Measurements from ENCODE around the gene TFAM. TPM values are rescaled to one million over a fixed set of nuclear protein-coding genes. Genes with fewer than 3 reads are reported as not detected.

Gene TFAM
- total and polyA plus RNA-seq, 2 of the 8 experiments (the other 6 are each of a cell fraction or from before 2014, with no cell fraction given) = 29.3 to 97.3 TPM

- 100% methylated on average over 2 of the region's 2 CpGs; no CpG with 5 or more reads in 1 of the 2 experiments for WGBS, 2 experiments (ENCODE audit: extremely low coverage in 1 of 2, insufficient coverage in 1 of 2, insufficient read length in 1 of 2, insufficient replicate concordance in 2 of 2, low coverage in 1 of 2, low lambda C conversion rate in 2 of 2, missing lambda C conversion rate in 1 of 2)
- no peaks in the 10 kb centered on the region for H4K20me1 ChIP-seq (replicated peaks in 1 of 2; ENCODE audit: control insufficient read depth in 1 of 2, insufficient read depth in 2 of 2, low read length in 2 of 2)
- H3K4me1 ChIP-seq (replicated peaks in 1 of 4; ENCODE audit: control insufficient read depth in 3 of 4, insufficient read depth in 4 of 4, low read length in 3 of 4) = peaks cover 0 to 2% (median 0%) of the 10 kb centered on the region in 4 experiments; a peak in 2 of 7 replicates
- H4K5ac ChIP-seq (ENCODE audit: insufficient read length, low read depth, low read length) = no peak overlapping the region
- no peak overlapping the region for H2BK15ac ChIP-seq (ENCODE audit: low read length)
- no peak overlapping the region for H3K4me2 ChIP-seq (ENCODE audit: insufficient read depth in 1 of 2, low read depth in 2 of 2, low read length in 2 of 2)
- no peak for DNase-seq (ENCODE audit: low read depth in 1 of 2, low spot score in 2 of 2)
- no peak overlapping the region for H3K9ac ChIP-seq (replicated peaks in 1 of 4; ENCODE audit: extremely low read depth in 1 of 4, low read depth in 3 of 4, low read length in 3 of 4)
- H3K14ac ChIP-seq (ENCODE audit: insufficient read length) = no peak overlapping the region
- H3K36me3 ChIP-seq (ENCODE audit: control insufficient read depth in 2 of 4, insufficient read depth in 4 of 4, low read length in 3 of 4) = no peaks in the 10 kb centered on the region
- no peak overlapping the region for H3K23ac ChIP-seq (ENCODE audit: insufficient read length)
- H3K79me1 ChIP-seq (ENCODE audit: low read depth, low read length) = no peaks in the 10 kb centered on the region
- H3K27ac ChIP-seq (ENCODE audit: low read depth, low read length) = no peak overlapping the region
- H3K23me2 ChIP-seq (ENCODE audit: low read depth, low read length) = no peaks in the 10 kb centered on the region
- H4K91ac ChIP-seq (replicated peaks; ENCODE audit: insufficient read length, low read length) = no peak overlapping the region
- H2BK20ac ChIP-seq (ENCODE audit: low read length) = no peak overlapping the region
- H3K56ac ChIP-seq (replicated peaks; ENCODE audit: insufficient read length, low read depth, low read length) = no peak overlapping the region
- CTCF ChIA-PET (ENCODE audit: partially characterized antibody) = interaction anchor here (1.1 to 3.0 kb wide), 2 partner anchors 19 to 96 kb away, joined by 4 to 15 read pairs; no protein-coding TSS in a partner anchor
- no peak overlapping the region for H3K18ac ChIP-seq (ENCODE audit: extremely low read depth, low read length)
- no peaks in the 10 kb centered on the region for H3K9me3 ChIP-seq (ENCODE audit: insufficient read depth in 2 of 2, low read depth in 1 of 2, low read length in 1 of 2)
- POLR2A ChIA-PET (ENCODE audit: partially characterized antibody) = no interaction called here
- H2BK5ac ChIP-seq (ENCODE audit: low read depth, low read length) = no peak overlapping the region
- no peak overlapping the region for H3K4me3 ChIP-seq (ENCODE audit: extremely low read depth in 1 of 4, insufficient read depth in 2 of 4, low read depth in 3 of 4, low read length in 4 of 4)
- no peak overlapping the region for H2AK5ac ChIP-seq (ENCODE audit: low read depth, low read length)
- H3K27me3 ChIP-seq (replicated peaks in 1 of 4; ENCODE audit: control insufficient read depth in 3 of 4, extremely low read depth in 1 of 4, insufficient read depth in 3 of 4, low read length in 3 of 4) = no peaks in the 10 kb centered on the region
- H2AFZ ChIP-seq (ENCODE audit: low read length) = no peak overlapping the region
- no peak overlapping the region for H3K4ac ChIP-seq (replicated peaks; ENCODE audit: insufficient read length, low read depth, low read length)
- no peaks in the 10 kb centered on the region for H3K79me2 ChIP-seq (ENCODE audit: control insufficient read depth in 1 of 2, insufficient read depth in 2 of 2, low read length in 2 of 2)
- no peak overlapping the region for H4K8ac ChIP-seq (ENCODE audit: extremely low read depth, insufficient read depth, low read length)
- FAIRE-seq = no peak
- no peak overlapping the region for H2BK120ac ChIP-seq (replicated peaks; ENCODE audit: low read depth, low read length)
- H2BK12ac ChIP-seq (ENCODE audit: low read depth, low read length) = no peak overlapping the region
- TF ChIP-seq JUN (IDR thresholded peaks at IDR 0.05; ENCODE audit: low read depth, low read length) (no peak), RAD21 (IDR thresholded peaks at IDR 0.05 in 1 of 2, conservative IDR thresholded peaks at IDR 0.05 in 1 of 2; ENCODE audit: low read depth in 2 of 2, low read length in 2 of 2) (no peak), SIN3A (conservative IDR thresholded peaks at IDR 0.05 in 1 of 2, IDR thresholded peaks at IDR 0.05 in 1 of 2; ENCODE audit: low read depth in 1 of 2, low read length in 2 of 2) (no peak), FOSL1 (IDR thresholded peaks at IDR 0.05; ENCODE audit: insufficient read depth, low read depth, low read length) (no peak), POLR2A (IDR thresholded peaks at IDR 0.05; ENCODE audit: control extremely low read depth in 1 of 2, low read depth in 2 of 2, low read length in 2 of 2) (no peak), CBX5 (IDR thresholded peaks at IDR 0.05; ENCODE audit: low read depth, low read length) (no peak), GTF2F1 (IDR thresholded peaks at IDR 0.05; ENCODE audit: borderline replicate concordance, low read depth, low read length) (no peak), PHF8 (conservative IDR thresholded peaks at IDR 0.05; ENCODE audit: low read depth, low read length) (no peak), HDAC6 (IDR thresholded peaks at IDR 0.05; ENCODE audit: low read depth, low read length) (no peak), BACH1 (IDR thresholded peaks at IDR 0.05; ENCODE audit: low read length) (no peak), CHD1 (IDR thresholded peaks at IDR 0.05; ENCODE audit: low read depth, low read length) (no peak), BCL11A (IDR thresholded peaks at IDR 0.05; ENCODE audit: low read depth in 2 of 2, low read length in 2 of 2) (no peak)
- TF ChIP-seq, protein P1, sequence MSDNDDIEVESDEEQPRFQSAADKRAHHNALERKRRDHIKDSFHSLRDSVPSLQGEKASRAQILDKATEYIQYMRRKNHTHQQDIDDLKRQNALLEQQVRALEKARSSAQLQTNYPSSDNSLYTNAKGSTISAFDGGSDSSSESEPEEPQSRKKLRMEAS (IDR thresholded peaks at IDR 0.05) = no peak
- TF ChIP-seq, protein P2, sequence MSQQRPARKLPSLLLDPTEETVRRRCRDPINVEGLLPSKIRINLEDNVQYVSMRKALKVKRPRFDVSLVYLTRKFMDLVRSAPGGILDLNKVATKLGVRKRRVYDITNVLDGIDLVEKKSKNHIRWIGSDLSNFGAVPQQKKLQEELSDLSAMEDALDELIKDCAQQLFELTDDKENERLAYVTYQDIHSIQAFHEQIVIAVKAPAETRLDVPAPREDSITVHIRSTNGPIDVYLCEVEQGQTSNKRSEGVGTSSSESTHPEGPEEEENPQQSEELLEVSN (IDR thresholded peaks at IDR 0.05) = no peak
Observed at GRCh38 chr10:58433066-58433465, 47.9 kb downstream of the TFAM start.

Measured in H1 (cell line).